ENCODE results near the gene KRT4. TPM values are rescaled to one million over a fixed set of nuclear protein-coding genes. Genes with fewer than 3 reads are reported as not detected.
"Not testable (repeated sequence)": the region's sequence is repeated elsewhere in the genome, so short reads cannot be mapped to it uniquely, and the experiment has no call there.

The KRT4 gene
- 6.3 TPM for total RNA-seq
- polyA plus RNA-seq: not detected

GRCh38 chr12:52813885-52814709, at the start of gene KRT4:
Gene KRT4 (minus strand): TSS chr12:52814116. CDS start chr12:52814058, 58 bp downstream.
- Histone ChIP-seq H3K27ac (ENCODE audit: low read depth) (no peak within 1 kb of the TSS), H3K4me1 (ENCODE audit: insufficient read depth) (no peaks in the 10 kb centered on the region), H3K4me3 (ENCODE audit: low read depth, low read length) (no peak within 1 kb of the TSS), H3K36me3 (ENCODE audit: insufficient read depth) (no peaks in the 10 kb centered on the region)
- WGBS: 77% methylated on average over 15 of the region's 15 CpGs
- peak; percentile 26 for DNase-seq (ENCODE audit: extremely low spot score)

- no peak for DNase-seq (ENCODE audit: extremely low spot score)
- H3K4me1 ChIP-seq (ENCODE audit: insufficient read depth): no peaks in the 10 kb centered on the region
- no peaks in the 10 kb centered on the region for H3K36me3 ChIP-seq (ENCODE audit: insufficient read depth)
- WGBS: 77% methylated on average over 2 of the region's 2 CpGs
- H3K27ac ChIP-seq (ENCODE audit: low read depth): no peak overlapping the region
- H3K4me3 ChIP-seq (ENCODE audit: low read depth, low read length): no peak overlapping the region
Measured at GRCh38 chr12:52862023-52862422, 48.1 kb upstream of the KRT4 start.

GRCh38 chr12:52861511-52861910, 47.6 kb upstream of the KRT4 start:
- Histone ChIP-seq H3K36me3 (ENCODE audit: insufficient read depth) (no peaks in the 10 kb centered on the region), H3K4me1 (ENCODE audit: insufficient read depth) (no peaks in the 10 kb centered on the region), H3K4me3 (ENCODE audit: low read depth, low read length) (no peak overlapping the region), H3K27ac (ENCODE audit: low read depth) (no peak overlapping the region)
- no peak for DNase-seq (ENCODE audit: extremely low spot score)
- 96% methylated on average over 7 of the region's 7 CpGs for WGBS

DNA sequence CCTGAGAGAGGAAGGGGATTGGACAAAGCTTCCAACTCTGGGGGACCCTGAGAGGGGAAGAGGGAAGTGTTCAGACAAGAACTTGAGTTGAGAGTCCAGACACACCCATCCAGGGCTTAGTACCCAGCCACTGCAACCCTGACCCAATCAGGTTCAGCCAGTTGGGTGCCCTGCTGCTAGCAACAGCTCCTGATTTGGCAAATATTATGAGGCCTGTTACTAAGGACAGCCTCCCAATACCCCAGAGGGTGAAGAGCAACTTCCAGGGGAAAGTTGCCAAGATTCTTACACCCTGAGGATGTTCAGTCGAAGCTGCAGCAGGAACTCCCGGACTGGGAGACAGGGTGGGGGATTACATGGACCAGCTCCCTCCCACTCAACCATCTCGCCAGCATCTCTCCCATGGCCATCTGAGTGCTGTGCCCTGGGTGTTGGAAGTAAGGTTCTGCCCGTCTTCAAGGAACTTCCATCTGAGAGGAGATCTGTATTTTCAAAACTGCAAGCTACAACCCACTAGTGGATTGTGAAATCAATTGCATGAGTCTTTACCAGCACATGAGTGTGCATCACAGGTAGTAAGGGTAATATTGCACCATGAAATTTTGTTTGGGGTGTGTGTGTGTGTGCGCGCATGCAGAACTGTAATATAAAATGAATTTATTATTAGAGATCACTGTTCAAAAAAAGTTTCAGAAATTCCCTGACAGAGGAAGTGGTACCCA, 46.3 kb upstream of the KRT4 start:
- H3K27ac ChIP-seq (ENCODE audit: low read depth): no peak overlapping the region
- H3K4me1 ChIP-seq (ENCODE audit: insufficient read depth): no peaks in the 10 kb centered on the region
- no peaks in the 10 kb centered on the region for H3K36me3 ChIP-seq (ENCODE audit: insufficient read depth)
- no peak for DNase-seq (ENCODE audit: extremely low spot score)
- WGBS: 69% methylated on average over 6 of the region's 6 CpGs
- H3K4me3 ChIP-seq (ENCODE audit: low read depth, low read length): no peak overlapping the region

DNA sequence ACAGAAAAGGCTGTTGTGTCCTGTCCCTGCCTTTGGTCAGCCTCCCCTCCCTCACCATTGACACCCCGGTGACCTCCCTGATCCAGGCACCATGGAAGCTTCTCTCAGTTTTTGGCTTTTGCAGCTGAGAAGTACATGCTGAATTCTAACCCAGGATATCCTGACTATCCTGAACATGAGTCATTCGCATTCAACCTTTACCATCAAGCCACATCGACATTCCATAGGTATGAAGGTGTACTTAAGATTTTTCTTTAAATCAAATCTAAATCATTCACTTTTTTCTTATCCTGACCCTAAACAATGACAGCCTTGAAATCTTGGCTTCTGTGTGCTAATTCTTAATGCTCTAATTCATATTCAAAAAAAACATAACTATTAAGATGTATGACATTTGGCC, 43.6 kb upstream of the KRT4 start:
- H3K36me3 ChIP-seq (ENCODE audit: insufficient read depth): no peaks in the 10 kb centered on the region
- 93% methylated on average over 3 of the region's 3 CpGs for WGBS
- DNase-seq (ENCODE audit: extremely low spot score): no peak
- no peak overlapping the region for H3K27ac ChIP-seq (ENCODE audit: low read depth)
- H3K4me1 ChIP-seq (ENCODE audit: insufficient read depth): no peaks in the 10 kb centered on the region
- no peak overlapping the region for H3K4me3 ChIP-seq (ENCODE audit: low read depth, low read length)

DNA sequence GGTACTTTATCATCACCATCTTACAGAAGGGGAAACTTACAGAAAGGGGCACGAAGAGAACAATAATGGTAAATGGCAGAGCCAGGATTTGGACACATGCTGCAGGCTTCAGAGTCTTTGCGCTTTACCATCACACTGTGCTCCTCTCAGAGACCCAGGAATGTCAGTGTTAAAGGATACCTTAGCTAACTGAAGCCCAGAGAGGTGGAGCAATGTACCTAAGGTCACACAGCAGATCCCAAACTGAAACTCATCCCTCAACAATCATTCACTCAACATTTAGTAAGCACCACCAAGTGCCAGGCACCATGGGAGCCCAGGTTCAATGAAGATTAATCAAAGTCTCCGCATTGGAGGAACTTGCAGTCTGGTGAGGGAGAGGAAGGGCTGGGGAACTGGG, 42.9 kb upstream of the KRT4 start:
- Histone ChIP-seq H3K27ac (ENCODE audit: low read depth) (no peak overlapping the region), H3K36me3 (ENCODE audit: insufficient read depth) (no peaks in the 10 kb centered on the region), H3K4me3 (ENCODE audit: low read depth, low read length) (no peak overlapping the region), H3K4me1 (ENCODE audit: insufficient read depth) (no peaks in the 10 kb centered on the region)
- no peak for DNase-seq (ENCODE audit: extremely low spot score)
- WGBS: 87% methylated on average over 3 of the region's 3 CpGs

DNA sequence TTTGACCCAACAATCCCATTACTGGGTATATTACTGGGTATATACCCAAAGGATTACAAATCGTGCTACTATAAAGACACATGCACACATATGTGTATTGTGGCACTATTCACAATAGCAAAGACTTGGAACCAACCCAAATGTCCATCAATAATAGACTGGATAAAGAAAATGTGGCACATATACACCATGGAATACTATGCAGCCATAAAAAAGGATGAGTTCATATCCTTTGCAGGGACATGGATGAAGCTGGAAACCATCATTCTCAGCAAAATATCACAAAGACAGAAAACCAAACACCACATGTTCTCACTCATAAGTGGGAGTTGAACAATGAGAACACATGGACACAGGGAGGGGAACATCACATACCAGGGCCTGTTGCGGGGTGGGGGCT, 42.2 kb upstream of the KRT4 start:
- not testable (repeated sequence) for DNase-seq (ENCODE audit: extremely low spot score); H3K4me3 ChIP-seq (ENCODE audit: low read depth, low read length); H3K36me3 ChIP-seq (ENCODE audit: insufficient read depth); H3K27ac ChIP-seq (ENCODE audit: low read depth); H3K4me1 ChIP-seq (ENCODE audit: insufficient read depth)
- 96% methylated on average over 2 of the region's 2 CpGs for WGBS

DNA sequence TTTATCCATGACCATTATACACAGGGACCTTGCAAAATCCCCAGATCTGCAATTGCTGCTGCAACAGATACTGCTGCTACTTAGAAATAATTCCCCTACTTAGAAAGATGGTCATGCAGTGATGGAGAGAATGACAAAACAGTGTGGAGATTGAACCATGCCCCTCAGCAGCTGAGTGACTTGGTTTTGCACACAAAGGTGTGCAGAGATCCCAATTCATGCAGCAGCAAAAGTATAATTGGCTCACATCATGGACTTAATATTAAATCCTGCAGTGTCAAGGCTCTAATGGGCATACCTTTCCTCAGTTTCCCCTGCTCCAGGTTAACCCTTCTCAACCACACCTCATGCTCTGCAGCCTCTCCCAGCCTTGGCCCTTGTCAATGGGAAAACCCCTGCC, 37.9 kb upstream of the KRT4 start:
- DNase-seq (ENCODE audit: extremely low spot score): no peak

DNA sequence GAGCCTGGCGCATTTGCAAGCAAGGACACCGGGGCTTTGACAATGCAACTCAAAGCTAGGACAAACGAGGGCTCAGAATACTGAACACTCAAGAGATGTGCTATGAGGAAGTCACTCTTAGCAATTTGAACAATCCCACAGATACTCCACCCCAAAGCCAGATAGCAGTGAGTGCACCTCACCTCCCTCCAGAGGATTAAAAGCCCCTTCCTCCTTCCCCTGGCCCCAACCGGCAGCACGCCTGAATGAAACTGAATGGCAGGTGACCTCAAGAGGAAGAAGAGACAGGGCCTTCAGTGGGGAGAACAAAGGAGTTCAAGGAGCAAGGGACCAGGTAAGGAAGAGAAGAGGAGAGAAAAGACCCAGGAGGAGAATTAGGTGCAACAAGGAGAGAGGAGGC, 36.8 kb upstream of the KRT4 start:
- H3K27ac ChIP-seq (ENCODE audit: low read depth): no peak overlapping the region
- H3K4me3 ChIP-seq (ENCODE audit: low read depth, low read length): no peak overlapping the region
- 92% methylated on average over 5 of the region's 5 CpGs for WGBS
- no peak for DNase-seq (ENCODE audit: extremely low spot score)
- H3K4me1 ChIP-seq (ENCODE audit: insufficient read depth): no peaks in the 10 kb centered on the region
- H3K36me3 ChIP-seq (ENCODE audit: insufficient read depth): no peaks in the 10 kb centered on the region

More for the DNA sequence above, 37.9 kb upstream of the KRT4 start:
- Histone ChIP-seq H3K4me1 (ENCODE audit: insufficient read depth) (no peaks in the 10 kb centered on the region), H3K36me3 (ENCODE audit: insufficient read depth) (no peaks in the 10 kb centered on the region), H3K4me3 (ENCODE audit: low read depth, low read length) (no peak overlapping the region), H3K27ac (ENCODE audit: low read depth) (no peak overlapping the region)

DNA sequence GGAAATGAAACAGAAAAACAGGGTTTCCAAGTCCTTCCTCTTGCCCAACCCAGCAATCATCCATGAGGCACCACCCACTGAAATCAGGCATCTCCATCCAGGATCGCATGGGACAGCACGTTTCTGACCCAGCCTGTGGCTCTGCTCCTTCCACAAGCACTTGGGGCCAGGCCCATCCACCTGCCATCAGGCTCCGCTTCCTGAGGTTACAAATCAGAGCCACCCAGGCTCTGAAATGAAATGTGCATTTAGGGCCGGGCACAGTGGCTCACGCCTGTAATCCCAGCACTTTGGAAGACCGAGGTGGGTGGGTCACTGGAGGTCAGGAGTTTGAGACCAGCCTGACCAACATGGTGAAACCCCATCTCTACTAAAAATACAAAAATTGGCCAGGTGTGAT, 35.6 kb upstream of the KRT4 start:
- H3K27ac ChIP-seq (ENCODE audit: low read depth): no peak overlapping the region
- no peaks in the 10 kb centered on the region for H3K36me3 ChIP-seq (ENCODE audit: insufficient read depth)
- WGBS: 93% methylated on average over 6 of the region's 6 CpGs
- H3K4me1 ChIP-seq (ENCODE audit: insufficient read depth): no peaks in the 10 kb centered on the region
- DNase-seq (ENCODE audit: extremely low spot score): no peak
- H3K4me3 ChIP-seq (ENCODE audit: low read depth, low read length): no peak overlapping the region

DNA sequence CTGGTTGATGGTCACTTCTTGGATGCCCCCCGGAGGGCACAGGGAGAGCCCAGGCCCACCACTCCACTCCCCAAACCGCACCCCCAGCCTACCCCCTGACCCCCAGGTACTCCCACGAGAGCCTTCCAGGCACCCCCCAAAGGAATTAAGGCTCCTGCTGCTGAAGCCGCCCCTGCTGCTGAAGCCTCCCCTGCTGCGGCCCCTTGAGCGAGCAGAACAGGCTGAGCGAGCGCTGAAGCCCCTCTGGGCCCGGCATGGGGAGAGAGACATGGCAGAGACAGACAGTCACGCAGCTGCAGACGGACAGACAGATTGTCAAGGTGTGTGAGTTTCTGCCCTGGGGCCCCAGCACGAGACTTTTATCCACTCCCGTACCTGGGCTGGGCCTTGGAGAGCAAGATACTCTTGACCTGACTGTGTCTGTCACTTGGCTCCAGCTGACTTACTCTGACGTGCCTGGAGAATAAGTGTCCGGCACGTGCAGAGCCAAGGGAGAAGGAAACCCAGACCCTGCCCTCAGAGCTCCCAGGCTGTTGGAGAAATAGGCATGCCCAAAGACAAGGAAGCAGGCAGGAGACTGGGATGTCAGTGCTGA, 34.8 kb upstream of the KRT4 start, which contains the start of gene KRT78:
Gene KRT78 (minus strand): TSS at position 334 of the 595 bp plus-strand sequence. CDS start 64 bp downstream, at position 270.
- Histone ChIP-seq H3K36me3 (ENCODE audit: insufficient read depth) (no peaks in the 10 kb centered on the region), H3K27ac (ENCODE audit: low read depth) (no peak within 1 kb of the TSS), H3K4me1 (ENCODE audit: insufficient read depth) (no peaks in the 10 kb centered on the region), H3K4me3 (ENCODE audit: low read depth, low read length) (no peak within 1 kb of the TSS)
- no peak for DNase-seq (ENCODE audit: extremely low spot score)
- WGBS: 84% methylated on average over 16 of the region's 16 CpGs

- no peaks in the 10 kb centered on the region for H3K36me3 ChIP-seq (ENCODE audit: insufficient read depth)
- no peak for DNase-seq (ENCODE audit: extremely low spot score)
- H3K27ac ChIP-seq (ENCODE audit: low read depth): no peak overlapping the region
- WGBS: 76% methylated on average over 12 of the region's 12 CpGs
- H3K4me3 ChIP-seq (ENCODE audit: low read depth, low read length): no peak overlapping the region
- no peaks in the 10 kb centered on the region for H3K4me1 ChIP-seq (ENCODE audit: insufficient read depth)
Measured at GRCh38 chr12:52847335-52848102, 33.6 kb upstream of the KRT4 start.

- Histone ChIP-seq H3K4me3 (ENCODE audit: low read depth, low read length) (no peak overlapping the region), H3K36me3 (ENCODE audit: insufficient read depth) (no peaks in the 10 kb centered on the region), H3K27ac (ENCODE audit: low read depth) (no peak overlapping the region), H3K4me1 (ENCODE audit: insufficient read depth) (no peaks in the 10 kb centered on the region)
- no peak for DNase-seq (ENCODE audit: extremely low spot score)
- WGBS: 82% methylated on average over 8 of the region's 8 CpGs
Measured at GRCh38 chr12:52846356-52846970, 32.5 kb upstream of the KRT4 start.

Measured in urinary bladder (tissue), 4 donors.